ENCODE results near the gene EMC9.

- no peak for TF ChIP-seq FOXK2 (IDR thresholded peaks at IDR 0.05)
- no peak for TF ChIP-seq SUZ12 (IDR thresholded peaks at IDR 0.05)
- TF ChIP-seq L3MBTL2 (conservative IDR thresholded peaks at IDR 0.05) = no peak
- no peak for TF ChIP-seq SP1 (IDR thresholded peaks at IDR 0.05)
- no peak for TF ChIP-seq HDGF (IDR thresholded peaks at IDR 0.05; ENCODE audit: borderline replicate concordance)
Measured at GRCh38 chr14:24137529-24138395, 3.6 kb downstream of the EMC9 start.

Measured in HEK293T (cell line).